HepG2 (cell line): ENCODE measurements around the gene NABP2. TPM values are rescaled to one million over a fixed set of nuclear protein-coding genes. Genes with fewer than 3 reads are reported as not detected.

Experiments used
- DMTF1 ChIP-seq: sonication (generic); formaldehyde crosslinking; IDR thresholded peaks from 2 replicates; pipeline ENCODE4 v1.4.0; 2020; ENCODE audit warnings: mild to moderate bottlenecking, missing genetic modification reagents
- FOXK1 ChIP-seq: sonication (generic); formaldehyde crosslinking; IDR thresholded peaks from 2 replicates; pipeline ENCODE4 v1.4.0; 2020; ENCODE audit warnings: low read depth, missing genetic modification reagents, borderline replicate concordance
- FOXP4 ChIP-seq: sonication (generic); formaldehyde crosslinking; IDR thresholded peaks from 2 replicates; pipeline ENCODE4 v1.4.0; 2020; ENCODE audit warnings: missing genetic modification reagents
- HDAC6 ChIP-seq: fragments of 200-600 bp; sonication (generic); IDR thresholded peaks from 2 replicates; pipeline ENCODE4 v1.7.0; 2017; ENCODE audit warnings: mild to moderate bottlenecking, antibody characterized with exemption, low read length, low read depth
- ISX ChIP-seq: sonication (generic); formaldehyde crosslinking; conservative IDR thresholded peaks from 2 replicates; pipeline ENCODE4 v1.5.0; 2020; ENCODE audit warnings: missing genetic modification reagents
- MTF2 ChIP-seq: sonication (generic); formaldehyde crosslinking; IDR thresholded peaks from 2 replicates; pipeline ENCODE4 v1.5.0; 2020; ENCODE audit warnings: missing genetic modification reagents, borderline replicate concordance
- NFAT5 ChIP-seq: sonication (generic); formaldehyde crosslinking; IDR thresholded peaks from 2 replicates; pipeline ENCODE4 v1.4.0; 2020; ENCODE audit warnings: missing genetic modification reagents
- NFATC3 ChIP-seq: sonication (generic); formaldehyde crosslinking; IDR thresholded peaks from 2 replicates; pipeline ENCODE4 v1.5.1; 2020; ENCODE audit warnings: mild to moderate bottlenecking, missing genetic modification reagents
- RNF2 ChIP-seq: fragments of 450-650 bp; conservative IDR thresholded peaks from 2 replicates; pipeline ENCODE4 v1.6.1; 2016; ENCODE audit warnings: low read depth
- TCF7L2 ChIP-seq: IDR thresholded peaks from 2 replicates; pipeline ENCODE4 v1.6.1; 2011; ENCODE audit warnings: mild to moderate bottlenecking, low read depth, low read length, moderate library complexity
- TRIM22 ChIP-seq: fragments of 450-650 bp; IDR thresholded peaks from 2 replicates; pipeline ENCODE4 v1.6.1; 2017
- ZNF274 ChIP-seq: sonication (generic); formaldehyde crosslinking; IDR thresholded peaks from 2 replicates; pipeline ENCODE4 v1.5.1; 2020; ENCODE audit warnings: mild to moderate bottlenecking, missing genetic modification reagents
- ZNF331 ChIP-seq: sonication (generic); formaldehyde crosslinking; IDR thresholded peaks from 2 replicates; pipeline ENCODE4 v1.4.0; 2020; ENCODE audit warnings: missing genetic modification reagents
- ZNF441 ChIP-seq: sonication (generic); formaldehyde crosslinking; IDR thresholded peaks from 2 replicates; pipeline ENCODE4 v1.7.0; 2021; ENCODE audit warnings: missing genetic modification reagents, borderline replicate concordance
- ZNF597 ChIP-seq: sonication (generic); formaldehyde crosslinking; IDR thresholded peaks from 2 replicates; pipeline ENCODE4 v1.5.0; 2020; ENCODE audit warnings: missing genetic modification reagents
- polyA plus RNA-seq, 8 experiments: library from polyadenylated mRNA; depleted of rRNA in 3 of 8; stranded (reverse) in 7 of 8; unstranded in 1 of 8; fragments of >200 nt; fragmentation: Illumina TruSeq in 4 of 8; extraction: Trizol in 4 of 8; gene quantifications; 2 replicates each; pipeline versions ENCODE4 v1.2.1 to v1.2.3, GENCODE V29; 2011 to 2016; ENCODE audit warnings: low read depth in 4 of 8, missing spikeins in 1 of 8, mixed read lengths in 1 of 8; ENCODE audit not compliant: insufficient read depth in 1 of 8
- total RNA-seq, 5 experiments: library from RNA; depleted of rRNA; stranded (reverse); fragments of >200 nt; fragmentation: Illumina TruSeq; extraction: Trizol; gene quantifications; 2 replicates each; pipeline ENCODE4 v1.2.3, GENCODE V29; 2016; ENCODE audit warnings: low read depth in 1 of 5

NABP2 gene
- total and polyA plus RNA-seq, 2 of the 13 experiments (the other 11 are each of a cell fraction or from before 2014, with no cell fraction given) = 33.2 to 35.5 TPM

- TF ChIP-seq NFAT5 (no peak), TRIM22 (no peak), MTF2 (CRISPR knock-in tag) (peak; percentile 66; the same call in 1 of the 2 replicates), NFATC3 (peak; percentile 93; the same call in 1 of the 2 replicates), TCF7L2 (no peak), ZNF441 (peak; percentile 64; the same call in 1 of the 2 replicates), ZNF274 (0 out of 2 replicates have a peak, but pooled peaks have one; percentile 75), ISX (CRISPR knock-in tag) (no peak), HDAC6 (no peak), FOXK1 (peak; percentile 76; the same call in 1 of the 2 replicates), DMTF1 (CRISPR knock-in tag) (peak; percentile 48; the same call in 1 of the 2 replicates), ZNF597 (CRISPR knock-in tag) (no peak), RNF2 (no peak), ZNF331 (peak; percentile 75), FOXP4 (CRISPR knock-in tag) (0 out of 2 replicates have a peak, but pooled peaks have one; percentile 13)
Observed at GRCh38 chr12:56221757-56222530, 2.2 kb upstream of the NABP2 start, which contains the start of gene RNF41 (continued).
